IMR-90 (cell line): ENCODE measurements around the gene GALNT9. TPM values are rescaled to one million over a fixed set of nuclear protein-coding genes. Genes with fewer than 3 reads are reported as not detected.

Experiments used
- ATAC-seq: fragments of 200-7000 bp; cut with Tn5 transposase; 2 replicates; pipeline ENCODE4 v1.9.1; 2020; ENCODE audit warnings: low read depth, mild to moderate bottlenecking, moderate library complexity
- BruUV-seq: library from RNA; stranded (reverse); fragments of 400-500 nt; replicated peaks from 2 replicates; lab custom pipeline; 2021; lab: Mats Ljungman, UMichigan
- CTCF ChIA-PET: fragments of 300-600 bp; formaldehyde crosslinking; extraction: SDS; loops from one replicate; lab custom pipeline; 2021; ENCODE audit warnings: antibody characterized with exemption; lab: Yijun Ruan, JAX
- POLR2A ChIA-PET: fragments of 300-600 bp; sonication (Branson Sonifier 250); formaldehyde crosslinking; loops from one replicate; lab custom pipeline; 2022; ENCODE audit warnings: antibody characterized with exemption; ENCODE audit not compliant: unreplicated experiment; lab: Charles Lee
- DNase-seq: peaks from one replicate; pipeline ENCODE4 v3.0.0; 2013
- H2AFZ ChIP-seq: replicated peaks from 2 replicates; pipeline ENCODE3; 2013; ENCODE audit warnings: low read length, mild to moderate bottlenecking; ENCODE audit not compliant: poor library complexity
- H2AK5ac ChIP-seq: 2 replicates; pipeline ENCODE4 v1.6.1; 2013; ENCODE audit warnings: low read depth, low read length, inconsistent platforms
- H2AK9ac ChIP-seq: replicated peaks from 2 replicates; pipeline ENCODE3; 2013; ENCODE audit warnings: mild to moderate bottlenecking, low read depth, low read length, moderate library complexity; ENCODE audit not compliant: poor library complexity
- H2BK120ac ChIP-seq: 2 replicates; pipeline ENCODE4 v1.6.1; 2013; ENCODE audit warnings: low read depth, low read length, inconsistent platforms
- H2BK15ac ChIP-seq: 3 replicates; pipeline ENCODE4 v1.6.1; 2013; ENCODE audit warnings: low read depth, low read length, inconsistent platforms
- H2BK20ac ChIP-seq: 2 replicates; pipeline ENCODE4 v1.6.1; 2013; ENCODE audit warnings: low read depth, mild to moderate bottlenecking, inconsistent platforms, low read length, moderate library complexity
- H2BK5ac ChIP-seq: 2 replicates; pipeline ENCODE4 v1.6.1; 2013; ENCODE audit warnings: mild to moderate bottlenecking, low read depth, low read length, inconsistent platforms; ENCODE audit not compliant: poor library complexity, severe bottlenecking
- H3K14ac ChIP-seq: replicated peaks from 2 replicates; pipeline ENCODE4 v1.6.1; 2013; ENCODE audit warnings: low read depth, low read length, inconsistent platforms
- H3K18ac ChIP-seq: 2 replicates; pipeline ENCODE4 v1.6.1; 2013; ENCODE audit warnings: low read depth, low read length, control low read depth
- H3K23ac ChIP-seq: 2 replicates; pipeline ENCODE4 v1.6.1; 2013; ENCODE audit warnings: low read depth, low read length, inconsistent platforms
- H3K27ac ChIP-seq: 2 replicates; pipeline ENCODE4 v1.5.1; 2013; ENCODE audit warnings: mild to moderate bottlenecking, control low read depth, low read length; ENCODE audit not compliant: insufficient read depth
- H3K27me3 ChIP-seq: 2 replicates; pipeline ENCODE4 v1.6.1; 2013; ENCODE audit warnings: low read length; ENCODE audit not compliant: control insufficient read depth, insufficient read depth
- H3K36me3 ChIP-seq: 2 replicates; pipeline ENCODE4 v1.6.1; 2013; ENCODE audit warnings: low read length, mixed read lengths; ENCODE audit not compliant: control insufficient read depth, insufficient read depth
- H3K4ac ChIP-seq: 2 replicates; pipeline ENCODE4 v1.6.1; 2013; ENCODE audit warnings: low read depth, low read length, inconsistent platforms
- H3K4me1 ChIP-seq: 2 replicates; pipeline ENCODE4 v1.6.1; 2013; ENCODE audit warnings: low read length, mixed read lengths; ENCODE audit not compliant: control insufficient read depth, insufficient read depth
- H3K4me2 ChIP-seq: 2 replicates; pipeline ENCODE4 v1.6.1; 2013; ENCODE audit warnings: low read depth, mild to moderate bottlenecking, control low read depth, low read length, moderate library complexity
- H3K4me3 ChIP-seq: 2 replicates; pipeline ENCODE4 v1.5.1; 2013; ENCODE audit warnings: low read depth, mild to moderate bottlenecking, control low read depth, low read length, moderate library complexity; ENCODE audit not compliant: insufficient read depth
- H3K56ac ChIP-seq: 2 replicates; pipeline ENCODE4 v1.6.1; 2013; ENCODE audit warnings: low read length, inconsistent platforms; ENCODE audit not compliant: insufficient read depth; ENCODE audit errors: extremely low read depth
- H3K79me1 ChIP-seq, 2 experiments: 2 replicates each; pipeline ENCODE4 v1.6.1; 2013; ENCODE audit warnings: low read length in 2 of 2, inconsistent platforms in 1 of 2, low read depth in 1 of 2
- H3K9ac ChIP-seq: 2 replicates; pipeline ENCODE4 v1.6.1; 2013; ENCODE audit warnings: low read depth, low read length, control low read depth
- H3K9me1 ChIP-seq: 2 replicates; pipeline ENCODE4 v1.6.1; 2013; ENCODE audit warnings: low read length, inconsistent platforms; ENCODE audit not compliant: insufficient read depth
- H3K9me3 ChIP-seq: 2 replicates; pipeline ENCODE4 v1.6.1; 2013; ENCODE audit warnings: low read length; ENCODE audit not compliant: control insufficient read depth, insufficient read depth
- H4K20me1 ChIP-seq: 2 replicates; pipeline ENCODE4 v1.6.1; 2013; ENCODE audit warnings: low read length, inconsistent platforms; ENCODE audit not compliant: insufficient read depth
- H4K5ac ChIP-seq: 2 replicates; pipeline ENCODE4 v1.6.1; 2013; ENCODE audit warnings: mild to moderate bottlenecking, low read depth, low read length, control low read depth
- H4K8ac ChIP-seq, 2 experiments: 2 replicates each; pipeline ENCODE4 v1.6.1; 2013; ENCODE audit warnings: low read depth in 2 of 2, low read length in 2 of 2, control low read depth in 1 of 2, inconsistent platforms in 1 of 2
- H4K91ac ChIP-seq: 2 replicates; pipeline ENCODE4 v1.6.1; 2013; ENCODE audit warnings: low read depth, low read length, inconsistent platforms; ENCODE audit not compliant: insufficient read depth
- CEBPB ChIP-seq: IDR thresholded peaks from 2 replicates; pipeline ENCODE4 v1.6.1; 2012; ENCODE audit warnings: low read depth, low read length, improper control_type of control experiment
- CHD1 ChIP-seq: IDR thresholded peaks from 2 replicates; pipeline ENCODE4 v1.6.1; 2012; ENCODE audit warnings: low read depth, low read length, improper control_type of control experiment
- CTCF ChIP-seq: conservative IDR thresholded peaks from 2 replicates; pipeline ENCODE4 v1.5.1; 2012; ENCODE audit warnings: mild to moderate bottlenecking, low read depth, low read length, improper control_type of control experiment
- WGBS, 2 experiments: methylation state at CpG; one replicate each; pipeline versions ENCODE4 v1.1.5 to v1.1.7; 2013; ENCODE audit warnings: missing lambda C conversion rate in 2 of 2; ENCODE audit not compliant: insufficient read length in 1 of 2; ENCODE audit errors: extremely low coverage in 2 of 2; 5-methylcytosine and 5-hydroxymethylcytosine counted together
- dilution Hi-C: fragments of 300-500 bp; cut with HindIII; formaldehyde crosslinking; loops from one replicate; pipeline ENCODE4 v1.14.3; 2018; ENCODE audit warnings: low sequenced_read_pairs; ENCODE audit not compliant: unreplicated experiment
- in situ Hi-C: fragments of 300-500 bp; cut with MboI; formaldehyde crosslinking; loops from 3 replicates; pipeline ENCODE4 v1.14.3; 2019; ENCODE audit warnings: low sequenced_read_pairs, inconsistent platforms, mixed read lengths
- intact Hi-C: fragments of 100-400 bp; cut with micrococcal nuclease; formaldehyde crosslinking; loops from 2 replicates; pipeline ENCODE4 v1.10.0; 2022
- polyA plus RNA-seq, 3 experiments: library from polyadenylated mRNA; depleted of rRNA; stranded (reverse); fragments of >200 nt; gene quantifications; 2 replicates each; pipeline ENCODE4 v1.2.3, GENCODE V29; 2012; ENCODE audit warnings: low replicate concordance in 1 of 3
- total RNA-seq: library from RNA; depleted of rRNA; stranded (reverse); fragments of >200 nt; gene quantifications from 2 replicates; pipeline ENCODE4 v1.2.3, GENCODE V29; 2012

Gene GALNT9
- total and polyA plus RNA-seq, 2 of the 4 experiments (the other 2 are of a cell fraction), result under 0.01 to 0.12 TPM

GRCh38 chr12:132208153-132208823, 121.1 kb downstream of the GALNT9 start:
- Histone ChIP-seq H2AK9ac (no peak overlapping the region), H2BK120ac (no peak overlapping the region), H3K4ac (no peak overlapping the region), H3K27me3 (peaks cover 26% of the 10 kb centered on the region), H3K4me2 (no peak overlapping the region), H3K14ac (no peak overlapping the region), H3K18ac (no peak overlapping the region), H2BK20ac (no peak overlapping the region), H3K4me3 (no peak overlapping the region), H3K9me3 (peaks cover 6% of the 10 kb centered on the region; the same call in 1 of the 2 replicates), H2AK5ac (no peak overlapping the region), H4K91ac (no peak overlapping the region), H2BK5ac (no peak overlapping the region), H3K23ac (no peak overlapping the region), H3K36me3 (no peaks in the 10 kb centered on the region), H3K27ac (no peak overlapping the region), H3K9ac (no peak overlapping the region), H2BK15ac (no peak overlapping the region), H4K8ac (no peak overlapping the region), H3K79me1 (no peaks in the 10 kb centered on the region), H3K9me1 (no peaks in the 10 kb centered on the region), H4K5ac (no peak overlapping the region), H3K56ac (no peak overlapping the region), H2AFZ (no peak overlapping the region), H4K20me1 (no peaks in the 10 kb centered on the region), H3K4me1 (no peaks in the 10 kb centered on the region)
- TF ChIP-seq CTCF (no peak), CHD1 (no peak), CEBPB (no peak)
- CTCF ChIA-PET, result no interaction called here
- in situ Hi-C loops, result no loop called here
- DNase-seq, result no peak
- WGBS, 2 experiments, result 70% methylated on average over 4 of the region's 15 CpGs; no CpG with 5 or more reads in 1 of the 2 experiments
- POLR2A ChIA-PET, result no interaction called here
- dilution Hi-C loops, result no loop called here
- intact Hi-C loops, result no loop called here
- no peak for ATAC-seq
- no TSS peak for BruUV-seq
